Thymus (tissue), 11 donors: ENCODE data around the gene NEXN. TPM values are rescaled to one million over a fixed set of nuclear protein-coding genes. Genes with fewer than 3 reads are reported as not detected.

Experiments
- DNase-seq, 9 donors: peaks; one replicate each; pipeline ENCODE4 v3.0.0-alpha.2; 2013; ENCODE audit warnings: low spot score in 9 of 9, low read depth in 6 of 9, missing footprints in 1 of 9
- H3K27ac ChIP-seq, 2 donors: one replicate each; pipeline ENCODE4 v1.5.1; 2013; ENCODE audit warnings: control low read depth in 1 of 2, low read depth in 1 of 2, low read length in 1 of 2, mild to moderate bottlenecking in 1 of 2, moderate library complexity in 1 of 2
- H3K27me3 ChIP-seq, 2 donors: one replicate each; pipeline ENCODE4 v1.5.1; 2013; ENCODE audit warnings: low read length in 1 of 2; ENCODE audit not compliant: control insufficient read depth in 2 of 2, insufficient read depth in 1 of 2
- H3K36me3 ChIP-seq, 2 donors: one replicate each; pipeline ENCODE4 v1.5.1; 2013; ENCODE audit warnings: low read length in 1 of 2, mild to moderate bottlenecking in 1 of 2, moderate library complexity in 1 of 2; ENCODE audit not compliant: control insufficient read depth in 2 of 2, insufficient read depth in 2 of 2
- H3K4me1 ChIP-seq, 2 donors: one replicate each; pipeline ENCODE4 v1.5.1; 2013; ENCODE audit warnings: low read length in 2 of 2; ENCODE audit not compliant: control insufficient read depth in 2 of 2, insufficient read depth in 2 of 2
- H3K4me3 ChIP-seq, 2 donors: one replicate each; pipeline ENCODE4 v1.5.1; 2013; ENCODE audit warnings: low read length in 2 of 2, control low read depth in 1 of 2, mild to moderate bottlenecking in 1 of 2
- H3K9me3 ChIP-seq, 2 donors: one replicate each; pipeline ENCODE4 v1.5.1; 2013; ENCODE audit warnings: low read length in 1 of 2, mild to moderate bottlenecking in 1 of 2; ENCODE audit not compliant: control insufficient read depth in 2 of 2, insufficient read depth in 1 of 2
- WGBS: extraction: QIAGEN DNeasy Blood & Tissue Kit; methylation state at CpG from one replicate; pipeline ENCODE4 v1.1.7; 2013; 5-methylcytosine and 5-hydroxymethylcytosine counted together
- polyA plus RNA-seq: library from polyadenylated mRNA; stranded (reverse); fragments of 200-250 nt; gene quantifications from one replicate; pipeline ENCODE4 v1.2.3, GENCODE V29; 2013
- total RNA-seq: library from RNA; stranded (reverse); fragments of 120-200 nt; gene quantifications from one replicate; pipeline ENCODE4 v1.2.4, GENCODE V29; 2013
- donor health status: healthy.

NEXN gene
- total and polyA plus RNA-seq, 2 donors: 0.52 to 11.6 TPM

- H3K27me3 ChIP-seq: no peaks in the 10 kb centered on the region
- WGBS: 85% methylated on average over 2 of the region's 2 CpGs
- peaks cover 27 to 76% of the 10 kb centered on the region in 2 donors for H3K36me3 ChIP-seq
- H3K27ac ChIP-seq: no peak overlapping the region
- H3K4me3 ChIP-seq: no peak overlapping the region
- no peaks in the 10 kb centered on the region for H3K4me1 ChIP-seq
- DNase-seq: no peak
- H3K9me3 ChIP-seq: no peaks in the 10 kb centered on the region
Measured at GRCh38 chr1:77948841-77949424, 60.5 kb downstream of the NEXN start.

GRCh38 chr1:77950873-77951272 is 62.4 kb downstream of the NEXN start:
- Histone ChIP-seq H3K4me1 (no peaks in the 10 kb centered on the region), H3K27ac (no peak overlapping the region), H3K4me3 (no peak overlapping the region), H3K27me3 (no peaks in the 10 kb centered on the region), H3K36me3 (peaks cover 41 to 84% of the 10 kb centered on the region in 2 donors), H3K9me3 (no peaks in the 10 kb centered on the region)
- DNase-seq: no peak

DNA sequence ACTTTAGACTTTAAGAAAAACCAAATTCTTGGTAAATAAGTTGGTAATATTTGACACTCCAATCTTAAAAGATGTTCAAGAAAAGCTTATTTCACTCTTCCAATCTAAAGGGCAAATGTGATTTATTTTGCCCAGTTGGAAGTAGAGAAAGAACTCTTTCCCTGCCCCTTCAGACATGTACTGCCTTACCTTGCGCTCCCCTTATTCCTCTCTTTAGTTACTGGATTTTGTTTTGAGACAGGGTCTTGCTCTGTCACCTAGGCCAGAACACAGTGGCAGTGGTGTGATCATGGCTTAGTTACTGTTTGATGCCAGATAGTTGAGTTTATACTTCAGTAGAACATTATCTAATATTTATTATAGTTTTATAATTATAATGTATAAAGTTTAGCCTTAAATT is 62.9 kb downstream of the NEXN start:
- no peaks in the 10 kb centered on the region for H3K4me1 ChIP-seq
- DNase-seq: no peak
- H3K9me3 ChIP-seq: no peaks in the 10 kb centered on the region
- peaks cover 42 to 82% of the 10 kb centered on the region in 2 donors for H3K36me3 ChIP-seq
- no peak overlapping the region for H3K4me3 ChIP-seq
- H3K27me3 ChIP-seq: no peaks in the 10 kb centered on the region
- WGBS: 97% methylated on average over 1 of the region's 1 CpG
- no peak overlapping the region for H3K27ac ChIP-seq

- H3K4me3 ChIP-seq: no peak overlapping the region
- WGBS: 96% methylated on average over 3 of the region's 3 CpGs
- H3K27me3 ChIP-seq: no peaks in the 10 kb centered on the region
- no peaks in the 10 kb centered on the region for H3K9me3 ChIP-seq
- no peak overlapping the region for H3K27ac ChIP-seq
- no peak for DNase-seq
- peaks cover 54 to 86% of the 10 kb centered on the region in 2 donors for H3K36me3 ChIP-seq
- H3K4me1 ChIP-seq: no peaks in the 10 kb centered on the region
Measured at GRCh38 chr1:77953907-77954306, 65.5 kb downstream of the NEXN start.

DNA sequence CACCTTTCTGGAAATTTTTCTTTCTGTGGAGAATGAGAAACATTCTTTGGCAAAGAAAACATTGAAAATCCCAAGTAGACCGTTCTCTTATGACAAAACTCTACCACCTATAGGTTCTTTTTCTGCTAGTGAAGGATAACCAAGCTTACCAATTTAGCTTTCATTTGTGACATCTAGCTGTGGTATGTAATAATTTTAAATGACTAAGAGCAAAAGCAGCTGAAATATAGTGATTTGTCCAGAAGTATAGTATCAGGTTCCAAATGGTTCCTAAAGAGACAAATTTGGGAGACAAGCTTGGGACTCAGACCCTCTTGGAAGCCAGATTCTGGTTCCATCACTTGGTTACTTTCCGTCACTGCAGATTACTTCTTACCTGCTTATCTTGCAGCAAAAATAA is 66.1 kb downstream of the NEXN start:
- no peak for DNase-seq
- no peak overlapping the region for H3K27ac ChIP-seq
- H3K4me3 ChIP-seq: no peak overlapping the region
- no peaks in the 10 kb centered on the region for H3K9me3 ChIP-seq
- no peaks in the 10 kb centered on the region for H3K4me1 ChIP-seq
- no peaks in the 10 kb centered on the region for H3K27me3 ChIP-seq
- peaks cover 54 to 89% of the 10 kb centered on the region in 2 donors for H3K36me3 ChIP-seq
- WGBS: 100% methylated on average over 2 of the region's 2 CpGs

- Histone ChIP-seq H3K36me3 (peaks cover 59 to 91% of the 10 kb centered on the region in 2 donors), H3K9me3 (no peaks in the 10 kb centered on the region)
Measured at GRCh38 chr1:77955709-77956108, 67.3 kb downstream of the NEXN start.

GRCh38 chr1:77956464-77956863 is 68.0 kb downstream of the NEXN start:
- Histone ChIP-seq H3K4me1 (no peaks in the 10 kb centered on the region), H3K27me3 (no peaks in the 10 kb centered on the region), H3K36me3 (peaks cover 57 to 91% of the 10 kb centered on the region in 2 donors), H3K27ac (no peak overlapping the region), H3K4me3 (no peak overlapping the region), H3K9me3 (no peaks in the 10 kb centered on the region)
- WGBS: 98% methylated on average over 3 of the region's 3 CpGs
- no peak for DNase-seq

More at GRCh38 chr1:77955709-77956108, 67.3 kb downstream of the NEXN start:
- H3K27me3 ChIP-seq: no peaks in the 10 kb centered on the region
- H3K4me3 ChIP-seq: no peak overlapping the region
- H3K4me1 ChIP-seq: no peaks in the 10 kb centered on the region
- WGBS: 97% methylated on average over 3 of the region's 3 CpGs
- H3K27ac ChIP-seq: no peak overlapping the region
- DNase-seq: no peak

- no peaks in the 10 kb centered on the region for H3K4me1 ChIP-seq
- H3K27me3 ChIP-seq: no peaks in the 10 kb centered on the region
- no peak for DNase-seq
- H3K9me3 ChIP-seq: no peaks in the 10 kb centered on the region
- peaks cover 50 to 90% of the 10 kb centered on the region in 2 donors for H3K36me3 ChIP-seq
- H3K4me3 ChIP-seq: no peak overlapping the region
- H3K27ac ChIP-seq: no peak overlapping the region
Measured at GRCh38 chr1:77958391-77958790, 70.0 kb downstream of the NEXN start.

DNA sequence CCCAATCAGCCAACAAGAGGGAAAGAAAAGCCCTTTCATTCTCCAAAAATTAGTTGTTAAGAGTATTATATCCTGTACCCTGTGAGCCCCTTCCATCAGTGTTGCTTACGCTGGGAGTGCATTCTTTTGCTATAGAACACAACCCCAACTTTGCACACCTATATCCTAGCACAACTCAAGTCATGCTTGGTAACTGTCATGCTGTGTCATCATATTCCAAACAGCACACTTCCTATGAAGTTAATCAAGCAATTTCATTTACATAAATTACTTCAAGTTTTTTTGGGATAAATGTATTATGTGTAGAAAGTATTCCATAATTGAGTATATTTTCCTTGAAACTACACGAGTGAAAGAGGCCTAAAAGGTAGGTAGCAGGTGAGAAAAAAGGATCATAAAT is 70.4 kb downstream of the NEXN start:
- H3K4me1 ChIP-seq: no peaks in the 10 kb centered on the region
- 99% methylated on average over 2 of the region's 2 CpGs for WGBS
- no peaks in the 10 kb centered on the region for H3K9me3 ChIP-seq
- H3K4me3 ChIP-seq: no peak overlapping the region
- H3K27ac ChIP-seq: no peak overlapping the region
- H3K36me3 ChIP-seq: peaks cover 51 to 92% of the 10 kb centered on the region in 2 donors
- DNase-seq: no peak
- no peaks in the 10 kb centered on the region for H3K27me3 ChIP-seq
